ENCODE results near the gene NNT. TPM values are rescaled to one million over a fixed set of nuclear protein-coding genes. Genes with fewer than 3 reads are reported as not detected.

The NNT gene
- total and polyA plus RNA-seq, 10 of the 15 experiments (the other 5 are each of a cell fraction or from before 2014, with no cell fraction given): 20.8 to 73.1 (median 51.9) TPM

DNA sequence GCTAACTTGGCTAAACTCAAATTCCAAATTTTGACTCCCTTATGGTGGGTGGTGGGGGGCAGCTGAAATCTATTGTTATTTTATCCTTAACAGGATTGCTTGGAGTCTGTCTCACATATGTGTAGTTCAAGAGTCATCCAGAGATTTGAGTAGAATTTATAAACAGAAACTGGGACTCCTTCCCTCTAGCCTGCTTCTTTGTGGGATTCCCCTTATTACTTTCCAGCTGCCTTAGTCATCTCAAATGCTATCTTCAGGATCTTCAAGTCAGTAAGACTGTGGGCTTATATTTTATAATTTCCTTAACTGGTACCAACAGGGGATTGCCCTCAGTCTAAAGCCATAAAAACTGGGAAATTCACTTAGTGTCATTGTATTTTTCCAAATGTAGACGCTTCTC is 55.5 kb downstream of the NNT start:
- H3K4me2 ChIP-seq (ENCODE audit: control insufficient read depth, insufficient read depth): no peak overlapping the region
- ChIA-PET SMC1A (ENCODE audit: uncharacterized antibody, unreplicated experiment) (no interaction called here), POLR2A (no interaction called here), CTCF (interaction anchor here (3.7 kb wide), 1 partner anchor 27 kb away, joined by 19 read pairs; no protein-coding TSS in a partner anchor), RAD21 (ENCODE audit: unreplicated experiment) (no interaction called here)
- H3K4me1 ChIP-seq (ENCODE audit: control insufficient read depth, insufficient read depth, low read length): no peaks in the 10 kb centered on the region
- TF ChIP-seq, protein P1, sequence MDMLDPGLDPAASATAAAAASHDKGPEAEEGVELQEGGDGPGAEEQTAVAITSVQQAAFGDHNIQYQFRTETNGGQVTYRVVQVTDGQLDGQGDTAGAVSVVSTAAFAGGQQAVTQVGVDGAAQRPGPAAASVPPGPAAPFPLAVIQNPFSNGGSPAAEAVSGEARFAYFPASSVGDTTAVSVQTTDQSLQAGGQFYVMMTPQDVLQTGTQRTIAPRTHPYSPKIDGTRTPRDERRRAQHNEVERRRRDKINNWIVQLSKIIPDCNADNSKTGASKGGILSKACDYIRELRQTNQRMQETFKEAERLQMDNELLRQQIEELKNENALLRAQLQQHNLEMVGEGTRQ (IDR thresholded peaks at IDR 0.05; ENCODE audit: borderline replicate concordance, low read depth, low read length): no peak
- TF ChIP-seq NBN (IDR thresholded peaks at IDR 0.05) (no peak), EED (IDR thresholded peaks at IDR 0.05; ENCODE audit: low read depth) (no peak), MEF2B (IDR thresholded peaks at IDR 0.05; ENCODE audit: partially characterized antibody, poor library complexity, severe bottlenecking) (no peak), ZZZ3 (IDR thresholded peaks at IDR 0.05; ENCODE audit: control insufficient read depth, insufficient read length, low read depth) (no peak), JUND (IDR thresholded peaks at IDR 0.05; ENCODE audit: low read depth, low read length) (no peak), POLR2AphosphoS2 (IDR thresholded peaks at IDR 0.05; ENCODE audit: low read depth, low read length) (no peak), MYB (IDR thresholded peaks at IDR 0.05; ENCODE audit: borderline replicate concordance, low read depth, low read length) (no peak), NR2C2 (IDR thresholded peaks at IDR 0.05; ENCODE audit: borderline replicate concordance, control insufficient read depth, insufficient read length, low read depth) (no peak), ESRRA (IDR thresholded peaks at IDR 0.05; ENCODE audit: low read length) (no peak), PML (IDR thresholded peaks at IDR 0.05; ENCODE audit: low read length) (no peak), ASH2L (IDR thresholded peaks at IDR 0.05; ENCODE audit: borderline replicate concordance, low read depth) (no peak), NFYA (IDR thresholded peaks at IDR 0.05; ENCODE audit: borderline replicate concordance, low read depth, low read length) (no peak), NFIC (IDR thresholded peaks at IDR 0.05; ENCODE audit: low read depth, low read length) (no peak)
- TF ChIP-seq, protein P2, sequence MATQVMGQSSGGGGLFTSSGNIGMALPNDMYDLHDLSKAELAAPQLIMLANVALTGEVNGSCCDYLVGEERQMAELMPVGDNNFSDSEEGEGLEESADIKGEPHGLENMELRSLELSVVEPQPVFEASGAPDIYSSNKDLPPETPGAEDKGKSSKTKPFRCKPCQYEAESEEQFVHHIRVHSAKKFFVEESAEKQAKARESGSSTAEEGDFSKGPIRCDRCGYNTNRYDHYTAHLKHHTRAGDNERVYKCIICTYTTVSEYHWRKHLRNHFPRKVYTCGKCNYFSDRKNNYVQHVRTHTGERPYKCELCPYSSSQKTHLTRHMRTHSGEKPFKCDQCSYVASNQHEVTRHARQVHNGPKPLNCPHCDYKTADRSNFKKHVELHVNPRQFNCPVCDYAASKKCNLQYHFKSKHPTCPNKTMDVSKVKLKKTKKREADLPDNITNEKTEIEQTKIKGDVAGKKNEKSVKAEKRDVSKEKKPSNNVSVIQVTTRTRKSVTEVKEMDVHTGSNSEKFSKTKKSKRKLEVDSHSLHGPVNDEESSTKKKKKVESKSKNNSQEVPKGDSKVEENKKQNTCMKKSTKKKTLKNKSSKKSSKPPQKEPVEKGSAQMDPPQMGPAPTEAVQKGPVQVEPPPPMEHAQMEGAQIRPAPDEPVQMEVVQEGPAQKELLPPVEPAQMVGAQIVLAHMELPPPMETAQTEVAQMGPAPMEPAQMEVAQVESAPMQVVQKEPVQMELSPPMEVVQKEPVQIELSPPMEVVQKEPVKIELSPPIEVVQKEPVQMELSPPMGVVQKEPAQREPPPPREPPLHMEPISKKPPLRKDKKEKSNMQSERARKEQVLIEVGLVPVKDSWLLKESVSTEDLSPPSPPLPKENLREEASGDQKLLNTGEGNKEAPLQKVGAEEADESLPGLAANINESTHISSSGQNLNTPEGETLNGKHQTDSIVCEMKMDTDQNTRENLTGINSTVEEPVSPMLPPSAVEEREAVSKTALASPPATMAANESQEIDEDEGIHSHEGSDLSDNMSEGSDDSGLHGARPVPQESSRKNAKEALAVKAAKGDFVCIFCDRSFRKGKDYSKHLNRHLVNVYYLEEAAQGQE (IDR thresholded peaks at IDR 0.05; ENCODE audit: low read depth, low read length): no peak
- TF ChIP-seq, protein P3, sequence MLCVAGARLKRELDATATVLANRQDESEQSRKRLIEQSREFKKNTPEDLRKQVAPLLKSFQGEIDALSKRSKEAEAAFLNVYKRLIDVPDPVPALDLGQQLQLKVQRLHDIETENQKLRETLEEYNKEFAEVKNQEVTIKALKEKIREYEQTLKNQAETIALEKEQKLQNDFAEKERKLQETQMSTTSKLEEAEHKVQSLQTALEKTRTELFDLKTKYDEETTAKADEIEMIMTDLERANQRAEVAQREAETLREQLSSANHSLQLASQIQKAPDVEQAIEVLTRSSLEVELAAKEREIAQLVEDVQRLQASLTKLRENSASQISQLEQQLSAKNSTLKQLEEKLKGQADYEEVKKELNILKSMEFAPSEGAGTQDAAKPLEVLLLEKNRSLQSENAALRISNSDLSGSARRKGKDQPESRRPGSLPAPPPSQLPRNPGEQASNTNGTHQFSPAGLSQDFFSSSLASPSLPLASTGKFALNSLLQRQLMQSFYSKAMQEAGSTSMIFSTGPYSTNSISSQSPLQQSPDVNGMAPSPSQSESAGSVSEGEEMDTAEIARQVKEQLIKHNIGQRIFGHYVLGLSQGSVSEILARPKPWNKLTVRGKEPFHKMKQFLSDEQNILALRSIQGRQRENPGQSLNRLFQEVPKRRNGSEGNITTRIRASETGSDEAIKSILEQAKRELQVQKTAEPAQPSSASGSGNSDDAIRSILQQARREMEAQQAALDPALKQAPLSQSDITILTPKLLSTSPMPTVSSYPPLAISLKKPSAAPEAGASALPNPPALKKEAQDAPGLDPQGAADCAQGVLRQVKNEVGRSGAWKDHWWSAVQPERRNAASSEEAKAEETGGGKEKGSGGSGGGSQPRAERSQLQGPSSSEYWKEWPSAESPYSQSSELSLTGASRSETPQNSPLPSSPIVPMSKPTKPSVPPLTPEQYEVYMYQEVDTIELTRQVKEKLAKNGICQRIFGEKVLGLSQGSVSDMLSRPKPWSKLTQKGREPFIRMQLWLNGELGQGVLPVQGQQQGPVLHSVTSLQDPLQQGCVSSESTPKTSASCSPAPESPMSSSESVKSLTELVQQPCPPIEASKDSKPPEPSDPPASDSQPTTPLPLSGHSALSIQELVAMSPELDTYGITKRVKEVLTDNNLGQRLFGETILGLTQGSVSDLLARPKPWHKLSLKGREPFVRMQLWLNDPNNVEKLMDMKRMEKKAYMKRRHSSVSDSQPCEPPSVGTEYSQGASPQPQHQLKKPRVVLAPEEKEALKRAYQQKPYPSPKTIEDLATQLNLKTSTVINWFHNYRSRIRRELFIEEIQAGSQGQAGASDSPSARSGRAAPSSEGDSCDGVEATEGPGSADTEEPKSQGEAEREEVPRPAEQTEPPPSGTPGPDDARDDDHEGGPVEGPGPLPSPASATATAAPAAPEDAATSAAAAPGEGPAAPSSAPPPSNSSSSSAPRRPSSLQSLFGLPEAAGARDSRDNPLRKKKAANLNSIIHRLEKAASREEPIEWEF (IDR thresholded peaks at IDR 0.05; ENCODE audit: insufficient replicate concordance, low read depth, low read length): no peak
- ATAC-seq (no peak), DNase-seq (ENCODE audit: low read depth, low spot score) (no peak), FAIRE-seq (no peak)
- 100% methylated on average over 1 of the region's 1 CpG for WGBS (ENCODE audit: insufficient coverage, insufficient replicate concordance, low lambda C conversion rate, missing lambda C conversion rate)
- H3K27me3 ChIP-seq (replicated peaks in 1 of 2; ENCODE audit: control insufficient read depth in 2 of 2, insufficient read depth in 2 of 2, low read length in 1 of 2): no peaks in the 10 kb centered on the region
- no peak overlapping the region for H3K27ac ChIP-seq (ENCODE audit: control insufficient read depth, insufficient read depth)
- H3K36me3 ChIP-seq (ENCODE audit: control insufficient read depth in 2 of 2, insufficient read depth in 2 of 2, low read length in 1 of 2): peaks cover 2 to 16% of the 10 kb centered on the region in 2 experiments; a peak in 3 of 4 replicates
- no peaks in the 10 kb centered on the region for H3K79me2 ChIP-seq (ENCODE audit: control insufficient read depth, insufficient read depth, low read length)
- BruUV-seq (replicated peaks): no TSS peak
- H3K9me3 ChIP-seq (replicated peaks; ENCODE audit: control insufficient read depth, insufficient read depth, low read length): no peaks in the 10 kb centered on the region; the same call in 2 of the 3 replicates
- in situ Hi-C loops (cut with MboI) (no loop called here), intact Hi-C loops (cut with micrococcal nuclease; ENCODE audit: unreplicated experiment) (no loop called here)
- no peaks in the 10 kb centered on the region for H4K20me1 ChIP-seq (ENCODE audit: control insufficient read depth, insufficient read depth)
- no peak overlapping the region for H2AFZ ChIP-seq (ENCODE audit: control insufficient read depth, low read depth, low read length)
- H3K9ac ChIP-seq (ENCODE audit: control insufficient read depth, insufficient read depth, low read length): no peak overlapping the region
- no peak overlapping the region for H3K4me3 ChIP-seq

Measured in GM12878 (cell line).